GM19455 (cell line): ENCODE results near the gene NOTCH2.
"Not testable (repeated sequence)": the region's sequence is repeated elsewhere in the genome, so short reads cannot be mapped to it uniquely, and the experiment has no call there.

Experiments used
- ATAC-seq: cut with Tn5 transposase; IDR thresholded peaks from one replicate; pipeline ENCODE4 v1.9.1; 2021; ENCODE audit not compliant: unreplicated experiment

Gene NOTCH2

GRCh38 chr1:119975582-119976254 lies 93.7 kb downstream of the NOTCH2 start:
- not testable (repeated sequence) for ATAC-seq

- ATAC-seq, result no peak
Observed at GRCh38 chr1:119975006-119975405, 94.5 kb downstream of the NOTCH2 start.

GRCh38 chr1:119974013-119974412 lies 95.4 kb downstream of the NOTCH2 start:
- no peak for ATAC-seq

GRCh38 chr1:119971710-119972570 lies 97.5 kb downstream of the NOTCH2 start:
- ATAC-seq, result no peak

GRCh38 chr1:119968601-119969000 lies 100.9 kb downstream of the NOTCH2 start:
- no peak for ATAC-seq

- ATAC-seq, result peak; percentile 80
Observed at GRCh38 chr1:119968068-119968492, 101.4 kb downstream of the NOTCH2 start.

- ATAC-seq, result no peak
Observed at GRCh38 chr1:119966681-119967080, 102.8 kb downstream of the NOTCH2 start.

GRCh38 chr1:119966020-119966419 lies 103.4 kb downstream of the NOTCH2 start:
- no peak for ATAC-seq

- no peak for ATAC-seq
Observed at GRCh38 chr1:119964673-119965363, 104.6 kb downstream of the NOTCH2 start.

GRCh38 chr1:119962296-119962968 lies 107.0 kb downstream of the NOTCH2 start:
- no peak for ATAC-seq

GRCh38 chr1:119960501-119960900 lies 109.0 kb downstream of the NOTCH2 start:
- no peak for ATAC-seq

- ATAC-seq, result no peak
Observed at GRCh38 chr1:119959268-119960220, 109.9 kb downstream of the NOTCH2 start.

GRCh38 chr1:119958223-119958622 lies 111.2 kb downstream of the NOTCH2 start:
- no peak for ATAC-seq

- no peak for ATAC-seq
Observed at GRCh38 chr1:119956306-119956705, 113.2 kb downstream of the NOTCH2 start.

- ATAC-seq, result no peak
Observed at GRCh38 chr1:119954476-119955422, 114.7 kb downstream of the NOTCH2 start.

GRCh38 chr1:119953266-119953998 lies 116.0 kb downstream of the NOTCH2 start:
- ATAC-seq, result no peak

- ATAC-seq, result no peak
Observed at GRCh38 chr1:119952496-119952895, 117.0 kb downstream of the NOTCH2 start.
